ENCODE results near the gene HOXB3. TPM values are rescaled to one million over a fixed set of nuclear protein-coding genes. Genes with fewer than 3 reads are reported as not detected.

HOXB3 gene
- total RNA-seq, 1 experiment from 2014 or later: not detected

GRCh38 chr17:48568499-48569239, 21.4 kb downstream of the HOXB3 start:
- no peak overlapping the region for H3K27ac ChIP-seq (ENCODE audit: insufficient read length, low read depth, low read length)
- no peak overlapping the region for H2BK20ac ChIP-seq (ENCODE audit: low read depth, low read length, poor library complexity, severe bottlenecking)
- H3T11ph ChIP-seq (ENCODE audit: low read length): no peak overlapping the region
- no peak overlapping the region for H2BK12ac ChIP-seq (ENCODE audit: insufficient read length, low read depth, low read length)
- H4K8ac ChIP-seq (replicated peaks; ENCODE audit: insufficient read length, low read depth, low read length): no peak overlapping the region
- H3K4ac ChIP-seq (ENCODE audit: low read depth, low read length): no peak overlapping the region
- H3K79me1 ChIP-seq (ENCODE audit: insufficient read depth, low read depth, low read length, poor library complexity, severe bottlenecking): no peaks in the 10 kb centered on the region
- Mint-ChIP-seq H3K27me3 (ENCODE audit: low read depth) (peaks cover 4% of the 10 kb centered on the region), H3K4me3 (no peak overlapping the region; a peak in 1 of 5 replicates), H3K36me3 (ENCODE audit: insufficient read depth in 1 of 3, low read depth in 3 of 3) (no peaks in the 10 kb centered on the region; a peak in 1 of 7 replicates), H3K9me3 (peaks cover 0 to 7% of the 10 kb centered on the region in 2 experiments; a peak in 2 of 5 replicates), H3K4me1 (peaks cover 6 to 20% of the 10 kb centered on the region in 2 experiments), H3K27ac (no peak overlapping the region)
- H3K9ac ChIP-seq (ENCODE audit: extremely low read depth, insufficient read length, low read length): no peak overlapping the region
- H4K5ac ChIP-seq (ENCODE audit: insufficient read length, low read depth, low read length): no peak overlapping the region
- no peak overlapping the region for H2BK5ac ChIP-seq (ENCODE audit: insufficient read length, low read length)
- no peak overlapping the region for H3K4me2 ChIP-seq (ENCODE audit: insufficient read depth, insufficient read length, low read length)
- no peak overlapping the region for H3K14ac ChIP-seq (ENCODE audit: insufficient read depth, low read length)
- no peak overlapping the region for H2AK5ac ChIP-seq (ENCODE audit: insufficient read length, low read length)
- H2BK15ac ChIP-seq (ENCODE audit: low read depth, low read length): no peak overlapping the region
- no peaks in the 10 kb centered on the region for H3K23me2 ChIP-seq (ENCODE audit: insufficient read length, low read depth, low read length, poor library complexity, severe bottlenecking)
- no peak for DNase-seq
- H3K23ac ChIP-seq (ENCODE audit: insufficient read length, low read depth, low read length): no peak overlapping the region
- H4K20me1 ChIP-seq (ENCODE audit: control insufficient read depth, insufficient read depth, insufficient read length): peaks cover 4% of the 10 kb centered on the region
- no peaks in the 10 kb centered on the region for H3K9me3 ChIP-seq (ENCODE audit: control insufficient read depth, low read depth, low read length)
- no peak for TF ChIP-seq CTCF (conservative IDR thresholded peaks at IDR 0.05)
- H2BK120ac ChIP-seq (ENCODE audit: low read depth, low read length, poor library complexity, severe bottlenecking): no peak overlapping the region
- H3K79me2 ChIP-seq (ENCODE audit: insufficient read depth, low read length): no peaks in the 10 kb centered on the region
- no peak overlapping the region for H3K56ac ChIP-seq (ENCODE audit: insufficient read length, low read depth, low read length)
- no CpG with 5 or more reads among the region's 33 CpGs for WGBS (ENCODE audit: extremely low coverage, insufficient read length, low lambda C conversion rate)
- H3K4me1 ChIP-seq (ENCODE audit: insufficient read depth, low read length): peaks cover 2% of the 10 kb centered on the region; the same call in 1 of the 2 replicates
- no peak overlapping the region for H2AFZ ChIP-seq (ENCODE audit: low read length)
- H3K27me3 ChIP-seq (ENCODE audit: insufficient read depth, low read length): peaks cover 99% of the 10 kb centered on the region
- H3K18ac ChIP-seq (ENCODE audit: insufficient read length, low read depth, low read length): no peak overlapping the region
- H4K91ac ChIP-seq (ENCODE audit: insufficient read length, low read depth, low read length): no peak overlapping the region
